ENCODE measurements around the gene CASP8AP2.
"Not testable (repeated sequence)": the region's sequence is repeated elsewhere in the genome, so short reads cannot be mapped to it uniquely, and the experiment has no call there.

The CASP8AP2 gene

DNA sequence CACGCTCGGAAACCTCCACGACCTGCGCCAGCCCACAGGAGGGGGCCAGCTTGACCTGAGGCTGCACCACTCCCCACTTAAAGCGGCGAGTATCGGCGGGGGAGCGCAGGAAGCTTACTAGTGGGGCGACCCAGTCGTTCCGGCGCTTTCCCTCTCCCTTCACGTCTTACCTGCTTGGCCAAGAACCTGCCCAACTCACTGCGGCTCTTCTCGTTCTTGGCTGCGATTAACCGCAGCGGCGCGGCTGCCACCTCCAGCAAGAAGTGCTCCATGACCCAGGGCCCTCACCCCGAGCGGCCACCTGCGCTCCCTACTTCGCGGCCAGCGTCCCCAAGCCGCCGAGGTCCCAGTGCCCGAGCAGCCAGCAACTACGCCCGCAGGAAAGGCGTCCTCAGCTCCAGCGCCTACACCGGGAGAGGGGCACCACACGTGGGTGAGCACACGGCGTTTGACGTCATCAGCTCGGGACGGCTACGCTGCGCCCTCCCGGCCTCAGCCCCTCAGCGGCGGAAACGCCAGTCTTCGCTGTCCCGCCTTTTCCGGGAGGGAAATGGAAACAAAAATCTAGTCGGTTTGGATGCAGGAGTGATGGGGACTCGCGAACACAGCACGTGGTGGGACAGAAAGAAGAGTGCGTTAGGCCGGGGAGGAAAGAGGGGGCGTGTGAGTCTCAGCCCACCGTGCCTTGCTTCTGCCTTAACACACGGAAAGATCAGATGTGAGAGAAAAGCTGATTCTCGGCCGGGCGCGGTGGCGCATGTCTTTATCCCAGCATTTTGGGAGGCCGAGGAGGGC lies 10.1 kb upstream of the CASP8AP2 start, which contains the start of gene MDN1:
Gene MDN1 (minus strand): TSS at position 459 of the 795 bp plus-strand sequence. CDS start 187 bp downstream, at position 272.
- DNase-seq (ENCODE audit: low read depth), result peak; percentile 60

DNA sequence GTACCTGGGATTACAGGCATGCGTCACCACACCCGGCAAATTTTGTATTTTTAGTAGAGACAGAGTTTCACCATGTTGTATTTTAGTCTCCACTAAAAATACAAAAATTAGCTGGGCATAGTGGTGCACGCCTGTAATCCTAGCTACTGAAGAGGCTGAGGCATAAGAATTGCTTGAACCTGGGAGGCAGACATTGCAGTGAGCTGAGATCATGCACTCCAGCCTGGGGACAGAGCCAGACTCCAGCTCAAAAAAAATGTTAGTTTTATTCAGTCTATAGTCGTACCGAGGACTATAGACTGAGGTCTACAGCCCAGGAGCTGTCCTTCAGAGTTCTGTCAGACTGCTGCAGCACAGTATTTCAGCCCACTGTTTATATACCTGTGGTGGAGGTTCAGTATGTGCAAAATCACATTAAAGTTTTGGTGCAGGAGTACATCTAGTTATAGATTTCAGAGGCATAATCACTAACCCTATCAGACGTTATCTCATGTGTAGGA lies 3.6 kb upstream of the CASP8AP2 start:
- no peak for DNase-seq (ENCODE audit: low read depth)

DNA sequence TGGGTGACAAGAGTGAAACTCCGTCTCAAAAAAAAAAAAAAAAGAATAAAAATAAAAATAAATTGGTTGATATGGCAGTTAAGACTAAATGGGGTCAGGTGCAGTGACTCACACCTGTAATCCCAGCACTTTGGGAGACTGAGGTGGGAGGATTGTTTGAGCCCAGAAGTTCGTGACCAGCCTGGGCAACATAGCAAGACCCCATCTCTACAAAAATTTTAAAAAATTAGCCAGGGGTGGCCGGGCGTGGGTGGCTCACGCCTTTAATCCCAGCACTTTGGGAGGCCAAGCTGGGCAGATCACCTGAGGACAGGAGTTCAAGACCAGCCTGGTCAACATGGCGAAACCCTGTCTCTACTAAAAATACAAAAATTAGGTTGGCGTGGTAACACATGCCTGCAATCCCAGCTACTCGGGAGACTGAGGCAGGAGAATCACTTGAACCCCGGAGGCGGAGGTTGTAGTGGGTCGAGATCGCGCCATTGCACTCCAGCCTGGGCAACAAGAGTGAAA lies 1.1 kb upstream of the CASP8AP2 start:
- not testable (repeated sequence) for DNase-seq (ENCODE audit: low read depth)

DNA sequence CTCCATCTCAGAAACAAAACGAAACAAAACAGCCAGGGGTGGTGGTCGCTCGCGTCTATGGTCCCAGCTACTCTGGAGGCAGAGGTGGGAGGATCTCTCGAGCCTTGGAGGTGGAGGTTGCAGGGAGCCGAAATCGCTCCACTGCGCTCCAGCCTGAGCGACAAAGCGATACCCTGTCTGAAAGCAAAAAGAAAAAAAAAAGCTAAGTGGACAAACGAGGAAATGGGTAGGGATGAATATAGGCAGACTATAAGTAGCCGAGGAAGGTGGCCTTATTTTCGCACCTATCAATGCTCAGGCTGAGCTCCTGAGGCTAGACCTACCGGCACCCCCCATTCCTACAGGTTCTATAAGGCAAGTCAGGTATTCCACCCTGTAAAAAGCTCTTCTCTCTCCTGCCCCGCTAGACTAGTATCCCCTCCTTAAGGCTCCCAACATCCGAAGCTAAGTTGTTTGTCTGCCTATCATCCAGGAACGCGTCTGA lies 650 bp upstream of the CASP8AP2 start:
- no peak for DNase-seq (ENCODE audit: low read depth)

DNA sequence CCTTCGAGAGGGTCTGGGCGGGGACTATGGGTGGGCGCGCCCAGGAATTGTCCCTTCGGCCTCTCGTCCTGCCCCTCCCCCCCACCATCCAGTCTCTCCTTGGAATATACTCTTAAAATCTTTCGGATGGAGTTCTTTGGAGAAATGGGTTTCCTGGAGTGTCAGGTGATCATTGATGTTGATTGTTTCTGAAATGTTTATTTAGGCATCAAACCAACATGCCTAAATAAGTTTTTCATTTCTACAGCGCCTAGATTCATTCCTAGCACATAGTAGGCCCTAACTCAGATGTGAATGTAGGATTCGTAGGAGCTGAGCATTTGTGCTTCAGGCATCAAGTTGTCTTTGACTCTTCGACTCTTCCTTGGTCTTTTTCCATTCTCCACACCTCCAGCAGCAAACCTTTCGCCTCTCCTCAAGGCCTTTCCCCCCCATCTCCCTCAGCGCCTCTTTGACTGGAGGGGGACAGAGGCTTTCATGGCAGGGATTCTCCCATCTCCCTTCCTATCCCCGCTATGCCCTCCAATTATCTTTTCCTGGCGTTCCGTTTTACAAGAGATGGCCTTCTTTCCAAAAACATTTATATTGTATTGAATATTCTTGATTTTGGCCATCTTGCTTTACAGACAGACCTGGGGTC lies 610 bp downstream of the CASP8AP2 start:
- DNase-seq (ENCODE audit: low read depth), result no peak

DNA sequence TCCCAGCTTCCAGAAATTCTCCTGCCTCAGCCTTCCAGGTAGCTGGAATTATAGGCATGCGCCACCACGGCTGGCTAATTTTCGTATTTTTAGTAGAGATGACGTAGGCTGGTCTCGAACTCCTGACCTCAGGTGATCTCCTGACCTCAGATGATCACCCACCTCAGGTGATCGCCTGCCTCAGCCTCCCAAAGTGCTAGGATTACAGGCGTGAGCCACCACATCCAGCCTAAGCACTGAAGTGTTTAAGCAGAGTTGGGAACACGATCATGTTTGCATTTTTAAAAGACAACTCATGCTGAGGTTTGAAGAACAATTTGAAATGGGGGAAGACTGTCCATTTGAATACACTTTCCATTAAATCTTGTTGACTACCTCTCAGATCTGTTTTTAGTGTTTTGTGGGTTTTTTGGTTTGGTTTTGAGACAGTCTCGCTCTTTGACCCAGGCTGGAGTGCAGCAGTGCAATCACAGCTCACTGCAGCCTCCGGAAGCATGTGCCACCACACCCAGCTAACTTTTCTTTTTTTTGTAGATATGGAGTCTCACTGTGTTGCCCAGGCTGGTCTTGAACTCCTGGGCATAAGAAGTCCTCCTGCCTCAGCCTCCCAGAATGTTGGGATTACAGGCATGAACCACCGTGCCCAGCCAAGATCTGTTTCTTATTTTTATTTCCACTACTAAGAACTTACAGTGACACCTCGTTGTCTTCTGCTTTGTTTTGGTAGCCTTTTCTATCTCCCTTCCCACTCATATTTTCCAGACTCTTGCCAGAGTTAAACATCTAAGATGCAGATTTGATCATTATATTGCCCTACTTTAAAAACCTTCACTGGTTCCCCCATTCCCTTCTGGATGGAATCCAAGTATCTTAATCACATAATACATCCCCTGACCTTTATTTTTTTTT lies 5.5 kb downstream of the CASP8AP2 start:
- DNase-seq (ENCODE audit: low read depth), result no peak

DNA sequence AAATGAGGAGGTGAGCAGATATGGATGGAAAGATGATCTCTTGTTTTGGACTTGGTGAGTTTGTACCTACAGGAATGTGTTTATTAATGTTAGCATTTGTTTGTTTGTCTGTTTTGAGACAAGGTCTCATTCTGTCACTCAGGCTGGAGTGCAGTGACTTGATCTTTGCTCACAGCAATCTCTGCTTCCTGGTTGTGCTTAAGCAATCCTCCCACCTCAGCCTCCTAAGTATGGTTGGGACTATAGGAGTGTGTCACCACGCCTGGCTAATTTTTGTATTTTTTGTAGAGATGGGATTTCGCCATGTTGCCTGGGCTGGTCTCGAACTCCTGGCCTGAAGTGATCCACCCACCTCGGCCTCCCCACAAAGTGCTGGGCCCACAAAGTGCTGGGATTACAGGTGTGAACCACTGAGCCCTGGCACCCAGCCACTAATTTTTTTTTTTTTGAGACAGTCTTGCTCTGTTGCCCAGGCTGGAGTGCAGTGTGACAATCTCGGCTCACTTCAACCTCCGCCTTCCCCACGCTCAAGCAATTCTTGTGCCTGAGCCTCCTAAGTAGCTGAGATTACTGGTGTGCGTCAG lies 7.1 kb downstream of the CASP8AP2 start:
- no peak for DNase-seq (ENCODE audit: low read depth)

DNA sequence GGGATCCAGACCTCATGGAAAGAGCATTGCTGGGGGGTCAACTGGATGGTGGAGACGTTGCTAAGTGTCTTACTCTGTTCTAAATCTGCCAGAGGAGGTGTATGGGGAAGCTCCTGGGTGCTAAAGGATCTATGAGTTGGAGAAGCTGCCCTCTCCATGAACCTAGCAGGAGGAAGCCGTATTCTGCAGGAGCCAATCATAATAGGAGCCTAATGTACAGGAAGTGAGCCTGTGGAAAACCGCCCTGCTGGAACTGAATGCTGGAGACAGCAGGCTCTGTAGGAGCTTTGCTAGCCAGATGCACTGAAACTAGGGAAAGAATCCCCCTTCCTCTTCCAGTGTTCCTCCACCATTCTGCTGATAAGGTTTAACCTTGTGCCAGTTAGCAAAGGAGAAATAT lies 10.9 kb downstream of the CASP8AP2 start:
- no peak for DNase-seq (ENCODE audit: low read depth)

DNA sequence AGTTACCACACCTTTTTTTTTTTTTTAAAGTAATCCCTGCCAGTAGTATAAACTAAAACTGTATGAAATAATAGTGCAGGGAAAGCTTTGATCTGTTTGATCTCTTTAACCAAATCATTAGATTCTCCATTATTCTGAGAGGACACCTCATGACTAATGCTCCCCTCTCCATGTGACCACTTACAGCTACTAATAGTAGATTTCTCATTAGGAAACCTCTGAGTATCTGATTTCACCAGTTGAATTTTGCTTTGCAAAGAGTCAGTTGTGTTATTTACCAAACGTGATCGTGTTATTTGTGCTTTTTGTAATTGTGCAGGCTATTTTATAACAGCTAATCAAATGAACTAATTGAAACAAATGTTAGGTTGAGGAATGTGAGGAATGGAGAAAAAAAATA lies 12.5 kb downstream of the CASP8AP2 start:
- no peak for DNase-seq (ENCODE audit: low read depth)

DNA sequence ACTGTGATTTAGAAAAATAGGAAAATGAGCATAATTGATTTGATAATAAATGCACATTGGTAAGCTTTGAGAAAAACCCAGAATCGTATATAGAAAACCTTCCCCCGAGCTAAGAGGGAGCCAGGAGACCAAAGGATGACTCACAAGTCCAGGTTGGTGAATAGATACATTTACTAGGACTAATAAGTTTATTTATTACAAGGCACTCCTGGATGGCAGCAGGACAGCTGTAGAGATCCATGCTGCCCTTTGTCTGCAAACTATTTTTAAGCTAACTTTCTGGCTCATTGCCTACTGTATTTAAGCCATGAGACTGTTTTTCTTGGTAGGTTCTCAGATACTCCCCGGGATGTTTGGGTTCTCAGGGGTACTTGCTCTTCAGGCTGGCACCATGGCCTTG lies 13.4 kb downstream of the CASP8AP2 start:
- DNase-seq (ENCODE audit: low read depth), result no peak

DNA sequence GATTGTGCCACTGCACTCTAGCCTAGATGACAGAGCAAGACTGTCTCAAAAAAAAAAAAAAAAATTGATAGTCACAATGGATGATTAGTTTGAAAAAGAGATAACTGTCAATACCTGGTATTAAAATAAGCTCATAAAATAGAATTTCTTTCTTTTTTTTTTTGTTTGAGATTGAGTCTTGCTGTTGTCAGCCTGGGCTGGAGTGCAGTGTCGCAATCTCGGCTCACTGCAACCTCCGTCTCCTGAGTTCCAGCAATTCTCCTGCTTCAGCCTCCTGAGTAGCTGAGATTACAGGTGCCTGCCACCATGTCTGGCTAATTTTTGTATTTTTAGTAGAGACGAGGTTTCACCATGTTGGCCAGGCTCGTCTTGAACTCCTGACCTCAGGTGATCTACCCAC lies 17.8 kb downstream of the CASP8AP2 start:
- DNase-seq (ENCODE audit: low read depth), result not testable (repeated sequence)

DNA sequence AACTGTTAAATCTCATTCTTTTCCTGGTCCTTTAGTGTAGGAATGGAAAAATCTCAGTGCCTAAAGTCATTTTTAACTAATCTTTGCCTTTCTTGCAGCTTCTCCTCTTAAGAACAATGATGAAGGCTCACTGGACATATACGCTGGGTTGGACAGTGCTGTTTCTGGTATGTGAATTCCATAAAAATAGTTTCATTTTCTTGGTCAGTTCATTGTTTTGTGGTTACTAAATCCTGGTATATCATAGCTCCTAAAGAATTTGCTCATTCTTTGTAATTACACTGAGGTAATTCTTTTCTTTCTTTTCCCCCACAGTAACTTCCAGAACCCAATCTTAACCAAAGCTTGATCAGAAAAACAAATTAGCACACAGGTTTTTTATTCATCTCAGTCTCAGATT lies 23.4 kb downstream of the CASP8AP2 start:
- no peak for DNase-seq (ENCODE audit: low read depth)

DNA sequence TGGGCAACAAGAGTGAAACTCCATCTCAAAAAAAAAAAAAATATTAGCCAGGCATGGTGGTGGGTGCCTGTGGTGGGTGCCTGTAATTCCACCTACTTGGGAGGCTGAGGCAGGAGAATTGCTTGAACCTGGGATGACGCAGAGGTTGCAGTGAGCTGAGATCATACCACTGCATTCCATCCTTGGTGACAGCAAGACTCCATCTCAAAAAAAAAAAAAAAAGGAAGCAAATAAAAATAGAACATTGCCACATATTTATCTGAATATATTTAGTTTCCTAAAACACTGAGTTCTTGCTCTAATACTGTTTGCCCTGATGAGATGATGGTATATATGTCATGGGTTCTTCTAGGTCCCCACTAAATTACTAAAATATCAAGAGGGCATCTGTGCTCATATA lies 28.4 kb downstream of the CASP8AP2 start:
- no peak for DNase-seq (ENCODE audit: low read depth)

DNA sequence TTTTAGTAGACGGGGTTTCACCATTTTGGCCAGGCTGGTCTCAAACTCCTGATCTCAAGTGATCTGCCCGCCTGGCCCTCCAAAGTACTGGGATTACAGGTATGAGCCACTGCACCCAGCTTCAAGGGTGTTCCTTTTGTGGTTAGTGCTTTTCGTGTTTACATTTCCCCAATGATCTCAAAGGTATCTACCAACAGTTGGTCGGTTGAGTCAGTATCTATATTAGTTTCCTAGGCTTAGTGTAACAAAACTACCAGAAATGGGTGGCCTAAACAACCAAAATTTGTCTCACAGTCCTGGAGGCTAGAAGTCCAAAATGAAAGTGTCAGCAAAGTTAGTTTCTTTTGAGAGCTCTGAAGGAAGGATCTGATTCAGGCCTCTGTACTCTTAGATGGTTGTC lies 30.1 kb downstream of the CASP8AP2 start:
- DNase-seq (ENCODE audit: low read depth), result no peak

DNA sequence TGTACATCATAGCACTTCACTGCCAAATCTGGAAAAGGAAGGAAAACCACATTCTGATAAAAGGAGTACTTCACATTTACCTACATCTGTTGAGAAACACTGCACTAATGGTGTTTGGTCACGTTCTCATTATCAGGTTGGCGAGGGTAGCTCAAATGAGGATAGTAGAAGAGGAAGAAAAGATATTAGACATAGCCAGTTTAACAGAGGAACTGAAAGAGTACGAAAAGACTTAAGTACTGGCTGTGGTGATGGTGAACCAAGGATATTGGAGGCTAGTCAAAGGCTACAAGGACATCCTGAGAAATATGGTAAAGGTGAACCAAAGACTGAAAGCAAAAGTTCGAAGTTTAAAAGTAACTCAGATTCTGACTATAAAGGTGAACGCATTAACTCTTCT lies 32.6 kb downstream of the CASP8AP2 start:
- no peak for DNase-seq (ENCODE audit: low read depth)

DNA sequence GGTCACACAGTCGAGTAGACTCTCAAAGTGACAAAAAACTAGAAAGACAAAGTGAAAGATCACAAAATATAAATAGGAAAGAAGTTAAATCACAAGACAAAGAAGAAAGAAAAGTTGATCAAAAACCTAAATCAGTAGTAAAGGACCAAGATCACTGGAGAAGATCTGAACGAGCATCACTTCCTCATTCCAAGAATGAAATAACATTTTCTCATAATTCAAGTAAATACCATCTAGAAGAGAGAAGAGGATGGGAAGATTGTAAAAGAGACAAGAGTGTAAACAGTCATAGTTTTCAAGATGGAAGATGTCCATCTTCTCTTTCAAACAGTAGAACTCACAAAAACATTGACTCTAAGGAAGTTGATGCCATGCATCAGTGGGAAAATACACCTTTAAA lies 33.0 kb downstream of the CASP8AP2 start:
- no peak for DNase-seq (ENCODE audit: low read depth)

DNA sequence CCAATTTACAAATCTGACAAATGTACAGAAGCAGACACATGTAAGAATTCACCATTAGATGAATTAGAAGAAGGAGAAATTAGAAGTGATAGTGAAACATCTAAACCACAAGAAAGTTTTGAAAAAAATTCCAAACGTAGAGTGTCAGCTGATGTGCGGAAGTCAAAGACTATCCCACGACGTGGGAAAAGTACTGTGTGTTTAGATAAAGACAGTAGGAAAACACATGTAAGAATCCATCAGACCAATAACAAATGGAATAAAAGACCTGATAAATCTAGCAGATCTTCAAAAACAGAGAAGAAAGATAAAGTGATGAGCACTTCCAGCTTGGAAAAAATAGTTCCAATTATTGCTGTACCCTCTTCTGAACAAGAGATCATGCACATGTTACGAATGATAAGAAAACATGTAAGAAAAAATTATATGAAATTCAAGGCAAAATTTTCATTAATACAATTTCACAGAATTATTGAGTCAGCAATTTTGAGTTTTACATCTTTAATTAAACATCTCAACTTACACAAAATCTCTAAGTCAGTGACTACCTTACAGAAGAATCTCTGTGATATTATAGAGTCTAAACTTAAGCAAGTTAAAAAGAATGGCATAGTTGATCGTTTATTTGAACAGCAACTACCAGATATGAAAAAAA lies 36.5 kb downstream of the CASP8AP2 start:
- DNase-seq (ENCODE audit: low read depth), result no peak

DNA sequence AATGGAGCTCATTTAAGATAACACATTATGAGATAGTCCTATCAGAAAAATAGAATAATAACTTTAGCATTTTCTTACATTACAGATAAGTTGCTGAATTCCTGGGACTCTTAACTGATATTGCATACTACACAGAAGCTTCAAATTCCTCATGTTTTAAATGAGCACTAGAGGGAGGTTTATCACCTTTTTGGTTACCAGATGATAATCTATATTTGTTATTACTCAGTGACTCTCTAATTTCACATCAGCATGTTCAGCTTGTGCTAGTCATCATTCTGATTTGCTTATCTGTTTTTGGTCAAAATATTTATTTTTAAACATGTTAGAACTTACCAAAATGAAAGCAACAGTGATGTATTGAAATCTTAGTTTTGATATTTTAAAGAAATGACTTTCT lies 44.0 kb downstream of the CASP8AP2 start:
- no peak for DNase-seq (ENCODE audit: low read depth)

DNA sequence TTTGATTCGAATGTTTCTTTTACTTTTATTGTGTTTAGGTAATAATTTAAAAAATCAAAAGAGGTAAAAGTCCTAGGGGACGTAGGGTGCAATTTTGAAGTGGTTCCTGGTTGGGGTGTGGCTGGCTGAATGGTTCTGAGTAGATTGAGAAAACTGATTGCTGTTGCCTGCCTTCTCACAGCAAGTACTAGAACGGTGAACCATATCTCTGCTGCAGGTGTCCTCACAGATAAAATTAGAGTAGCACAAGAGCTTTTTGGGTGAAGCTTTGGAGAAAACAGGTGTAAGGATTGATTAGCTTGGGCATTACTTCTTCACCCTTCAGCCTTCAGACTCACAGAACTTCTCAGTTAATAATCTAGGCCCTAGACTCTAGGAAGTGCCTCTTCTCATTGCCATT lies 44.8 kb downstream of the CASP8AP2 start:
- DNase-seq (ENCODE audit: low read depth), result no peak

DNA sequence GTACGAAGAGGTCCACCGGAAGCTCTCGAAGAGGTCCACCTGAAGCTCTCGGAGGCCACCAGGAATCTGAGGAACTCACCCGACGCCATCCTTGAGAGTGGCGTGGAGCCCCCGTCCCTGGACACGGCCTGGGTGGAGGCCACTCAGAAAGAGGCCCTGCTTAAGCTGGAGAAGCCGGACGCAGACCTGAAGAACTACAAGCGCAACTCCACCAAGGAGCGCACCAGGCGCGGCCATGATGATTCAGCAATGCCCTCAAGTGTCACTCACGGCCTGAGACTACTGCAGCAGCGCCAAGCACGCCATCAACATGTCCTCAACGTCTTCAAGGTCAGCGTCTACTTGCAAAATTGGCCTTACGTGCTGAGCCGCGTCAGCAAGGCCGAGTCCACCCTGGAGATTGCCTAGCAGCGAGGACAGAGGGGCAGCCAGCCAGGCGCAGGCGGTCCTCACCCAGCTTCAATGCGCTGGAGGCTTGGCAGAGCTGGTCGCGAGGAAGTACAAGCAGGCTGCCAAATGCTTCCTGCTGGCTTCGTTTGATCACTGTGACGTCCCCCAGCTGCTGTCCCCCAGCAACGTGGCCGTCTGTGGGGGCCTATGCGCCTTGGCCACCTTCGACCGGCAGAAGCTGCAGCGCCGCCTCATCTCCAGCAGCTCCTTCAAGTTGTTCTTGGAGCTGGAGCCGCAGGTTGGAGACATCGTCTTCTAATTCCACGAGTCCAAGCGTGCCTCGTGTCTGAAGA lies 56.9 kb downstream of the CASP8AP2 start:
- DNase-seq (ENCODE audit: low read depth), result no peak
